ENCODE measurements around the gene CDKN2C. TPM values are rescaled to one million over a fixed set of nuclear protein-coding genes. Genes with fewer than 3 reads are reported as not detected.
A peak's percentile ranks its signal among the peaks of the same experiment; 100 is the strongest.

Gene CDKN2C
- total RNA-seq (2021) (0.11 to 0.14 TPM in 2 of 3 replicates, not detected in the other), Bru-seq, nascent RNA (percentile 17 among the genes with signal in this experiment)
- long read RNA-seq, experiment 1, result 0 reads
- long read RNA-seq, experiment 2, result 0 reads
- long read RNA-seq, experiment 3, result 0 reads

- CTCF ChIA-PET, result interaction anchor here (1.1 to 2.8 kb wide), 6 partner anchors 9 to 222 kb away, joined by 3 to 14 read pairs (median 6); partner anchors contain the start of gene FAF1
- POLR2A ChIA-PET, result interaction anchor here (1.2 kb wide), 2 partner anchors 8 to 9 kb away, joined by 3 to 5 read pairs; no protein-coding TSS in a partner anchor
These were observed at the start of gene CDKN2C for GRCh38 chr1:50969611-50970508. TSS of gene CDKN2C (plus strand) at chr1:50970245. CDS start at chr1:50970369, 124 bp downstream.

DNA sequence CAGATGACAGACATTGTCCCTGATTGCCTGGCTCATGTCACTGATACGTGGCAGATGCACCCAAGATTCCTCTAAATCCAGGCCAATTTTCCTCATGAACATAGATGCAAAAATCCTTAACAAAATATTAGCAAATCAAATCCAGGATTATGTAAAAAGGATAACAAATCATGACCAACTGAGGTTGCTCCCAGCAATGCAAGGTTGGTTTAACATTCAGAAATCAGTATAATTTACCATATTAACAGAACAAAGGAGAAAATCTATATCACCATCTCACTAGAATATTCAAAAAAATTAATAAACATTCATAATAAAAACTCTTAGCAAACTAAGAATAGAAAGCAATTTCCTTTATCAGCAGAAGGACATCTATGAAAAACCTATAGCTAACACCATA lies 49.6 kb upstream of the CDKN2C start:
- DNase-seq (ENCODE audit: low spot score), result no peak
- ChIA-PET POLR2A (no interaction called here), CTCF (interaction anchor here (1.0 kb wide), 1 partner anchor 9 kb away, joined by 3 read pairs; no protein-coding TSS in a partner anchor)
- TF ChIP-seq EMX1 (CRISPR knock-in tag; IDR thresholded peaks at IDR 0.05), result no peak
- TF ChIP-seq, protein P1, sequence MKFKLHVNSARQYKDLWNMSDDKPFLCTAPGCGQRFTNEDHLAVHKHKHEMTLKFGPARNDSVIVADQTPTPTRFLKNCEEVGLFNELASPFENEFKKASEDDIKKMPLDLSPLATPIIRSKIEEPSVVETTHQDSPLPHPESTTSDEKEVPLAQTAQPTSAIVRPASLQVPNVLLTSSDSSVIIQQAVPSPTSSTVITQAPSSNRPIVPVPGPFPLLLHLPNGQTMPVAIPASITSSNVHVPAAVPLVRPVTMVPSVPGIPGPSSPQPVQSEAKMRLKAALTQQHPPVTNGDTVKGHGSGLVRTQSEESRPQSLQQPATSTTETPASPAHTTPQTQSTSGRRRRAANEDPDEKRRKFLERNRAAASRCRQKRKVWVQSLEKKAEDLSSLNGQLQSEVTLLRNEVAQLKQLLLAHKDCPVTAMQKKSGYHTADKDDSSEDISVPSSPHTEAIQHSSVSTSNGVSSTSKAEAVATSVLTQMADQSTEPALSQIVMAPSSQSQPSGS (CRISPR knock-in tag; IDR thresholded peaks at IDR 0.05; ENCODE audit: borderline replicate concordance, low read depth), result no peak
- no peak for TF ChIP-seq NR3C1 (CRISPR knock-in tag; conservative IDR thresholded peaks at IDR 0.05; ENCODE audit: low read depth)
- no peak for TF ChIP-seq ZNF425 (CRISPR knock-in tag; conservative IDR thresholded peaks at IDR 0.05)
- TF ChIP-seq, protein P2, sequence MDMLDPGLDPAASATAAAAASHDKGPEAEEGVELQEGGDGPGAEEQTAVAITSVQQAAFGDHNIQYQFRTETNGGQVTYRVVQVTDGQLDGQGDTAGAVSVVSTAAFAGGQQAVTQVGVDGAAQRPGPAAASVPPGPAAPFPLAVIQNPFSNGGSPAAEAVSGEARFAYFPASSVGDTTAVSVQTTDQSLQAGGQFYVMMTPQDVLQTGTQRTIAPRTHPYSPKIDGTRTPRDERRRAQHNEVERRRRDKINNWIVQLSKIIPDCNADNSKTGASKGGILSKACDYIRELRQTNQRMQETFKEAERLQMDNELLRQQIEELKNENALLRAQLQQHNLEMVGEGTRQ (CRISPR knock-in tag; IDR thresholded peaks at IDR 0.05), result no peak
- no peak for TF ChIP-seq NR2C2 (CRISPR knock-in tag; IDR thresholded peaks at IDR 0.05)
- no peak for TF ChIP-seq STAT6 (CRISPR knock-in tag; conservative IDR thresholded peaks at IDR 0.05; ENCODE audit: low read depth)
- no peak for TF ChIP-seq ELF4 (CRISPR knock-in tag; IDR thresholded peaks at IDR 0.05; ENCODE audit: low read depth)
- no peak for TF ChIP-seq ZNF219 (CRISPR knock-in tag; IDR thresholded peaks at IDR 0.05; ENCODE audit: borderline replicate concordance)
- no peak for TF ChIP-seq IRF2 (CRISPR knock-in tag; IDR thresholded peaks at IDR 0.05; ENCODE audit: borderline replicate concordance, low read depth)
- TF ChIP-seq ZNF532 (CRISPR knock-in tag; IDR thresholded peaks at IDR 0.05; ENCODE audit: borderline replicate concordance), result no peak
- TF ChIP-seq ZNF416 (CRISPR knock-in tag; IDR thresholded peaks at IDR 0.05), result no peak
- no peaks in the 10 kb centered on the region for H3K27me3 Mint-ChIP-seq (ENCODE audit: low read depth)
- no peak overlapping the region for H3K4me3 Mint-ChIP-seq
- no peaks in the 10 kb centered on the region for H3K36me3 Mint-ChIP-seq
- ATAC-seq, result no peak
- no peak overlapping the region for H3K27ac Mint-ChIP-seq
- no peaks in the 10 kb centered on the region for H3K9me3 Mint-ChIP-seq
- H3K4me1 Mint-ChIP-seq, result no peaks in the 10 kb centered on the region

More at GRCh38 chr1:50969611-50970508, at the start of gene CDKN2C:
- Mint-ChIP-seq H3K4me1 (peaks cover 18% of the 10 kb centered on the region), H3K4me3 (peak within 1 kb of the TSS; percentile 69), H3K27me3 (ENCODE audit: low read depth) (peaks cover 98% of the 10 kb centered on the region), H3K36me3 (no peaks in the 10 kb centered on the region), H3K9me3 (no peaks in the 10 kb centered on the region), H3K27ac (no peak within 1 kb of the TSS)
- ATAC-seq, result peak; percentile 36
- TF ChIP-seq, protein P3, sequence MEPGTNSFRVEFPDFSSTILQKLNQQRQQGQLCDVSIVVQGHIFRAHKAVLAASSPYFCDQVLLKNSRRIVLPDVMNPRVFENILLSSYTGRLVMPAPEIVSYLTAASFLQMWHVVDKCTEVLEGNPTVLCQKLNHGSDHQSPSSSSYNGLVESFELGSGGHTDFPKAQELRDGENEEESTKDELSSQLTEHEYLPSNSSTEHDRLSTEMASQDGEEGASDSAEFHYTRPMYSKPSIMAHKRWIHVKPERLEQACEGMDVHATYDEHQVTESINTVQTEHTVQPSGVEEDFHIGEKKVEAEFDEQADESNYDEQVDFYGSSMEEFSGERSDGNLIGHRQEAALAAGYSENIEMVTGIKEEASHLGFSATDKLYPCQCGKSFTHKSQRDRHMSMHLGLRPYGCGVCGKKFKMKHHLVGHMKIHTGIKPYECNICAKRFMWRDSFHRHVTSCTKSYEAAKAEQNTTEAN (CRISPR knock-in tag; IDR thresholded peaks at IDR 0.05), result no peak
- TF ChIP-seq KAT7 (CRISPR knock-in tag; IDR thresholded peaks at IDR 0.05; ENCODE audit: borderline replicate concordance), result no peak
- TF ChIP-seq, protein P4, sequence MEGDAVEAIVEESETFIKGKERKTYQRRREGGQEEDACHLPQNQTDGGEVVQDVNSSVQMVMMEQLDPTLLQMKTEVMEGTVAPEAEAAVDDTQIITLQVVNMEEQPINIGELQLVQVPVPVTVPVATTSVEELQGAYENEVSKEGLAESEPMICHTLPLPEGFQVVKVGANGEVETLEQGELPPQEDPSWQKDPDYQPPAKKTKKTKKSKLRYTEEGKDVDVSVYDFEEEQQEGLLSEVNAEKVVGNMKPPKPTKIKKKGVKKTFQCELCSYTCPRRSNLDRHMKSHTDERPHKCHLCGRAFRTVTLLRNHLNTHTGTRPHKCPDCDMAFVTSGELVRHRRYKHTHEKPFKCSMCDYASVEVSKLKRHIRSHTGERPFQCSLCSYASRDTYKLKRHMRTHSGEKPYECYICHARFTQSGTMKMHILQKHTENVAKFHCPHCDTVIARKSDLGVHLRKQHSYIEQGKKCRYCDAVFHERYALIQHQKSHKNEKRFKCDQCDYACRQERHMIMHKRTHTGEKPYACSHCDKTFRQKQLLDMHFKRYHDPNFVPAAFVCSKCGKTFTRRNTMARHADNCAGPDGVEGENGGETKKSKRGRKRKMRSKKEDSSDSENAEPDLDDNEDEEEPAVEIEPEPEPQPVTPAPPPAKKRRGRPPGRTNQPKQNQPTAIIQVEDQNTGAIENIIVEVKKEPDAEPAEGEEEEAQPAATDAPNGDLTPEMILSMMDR (IDR thresholded peaks at IDR 0.05), result no peak
- peak; percentile 39 for DNase-seq (ENCODE audit: low spot score)
